ENCODE measurements around the gene SPAG17. TPM values are rescaled to one million over a fixed set of nuclear protein-coding genes. Genes with fewer than 3 reads are reported as not detected.

Gene SPAG17
- polyA plus RNA-seq, 1 donor from 2014 or later, result 0.25 TPM

- Histone ChIP-seq H4K20me1 (ENCODE audit: insufficient read depth) (no peaks in the 10 kb centered on the region), H3K4me3 (ENCODE audit: low read length) (no peak overlapping the region), H3F3A (ENCODE audit: insufficient read depth, low read length, poor library complexity, severe bottlenecking) (no peaks in the 10 kb centered on the region), H2AFZ (ENCODE audit: low read depth, low read length) (no peak overlapping the region), H3K9ac (ENCODE audit: low read length) (no peak overlapping the region), H3K4me2 (ENCODE audit: low read length) (no peak overlapping the region), H3K79me2 (replicated peaks; ENCODE audit: insufficient read depth, low read length) (no peaks in the 10 kb centered on the region), H3K27ac (ENCODE audit: low read length) (no peak overlapping the region), H3K9me3 (ENCODE audit: low read length) (no peaks in the 10 kb centered on the region), H3K9me2 (ENCODE audit: insufficient read depth, low read length) (no peaks in the 10 kb centered on the region), H3K27me3 (ENCODE audit: insufficient read depth, low read depth, low read length) (no peaks in the 10 kb centered on the region), H3K36me3 (ENCODE audit: insufficient read depth, low read length) (no peaks in the 10 kb centered on the region)
- TF ChIP-seq, protein P1, sequence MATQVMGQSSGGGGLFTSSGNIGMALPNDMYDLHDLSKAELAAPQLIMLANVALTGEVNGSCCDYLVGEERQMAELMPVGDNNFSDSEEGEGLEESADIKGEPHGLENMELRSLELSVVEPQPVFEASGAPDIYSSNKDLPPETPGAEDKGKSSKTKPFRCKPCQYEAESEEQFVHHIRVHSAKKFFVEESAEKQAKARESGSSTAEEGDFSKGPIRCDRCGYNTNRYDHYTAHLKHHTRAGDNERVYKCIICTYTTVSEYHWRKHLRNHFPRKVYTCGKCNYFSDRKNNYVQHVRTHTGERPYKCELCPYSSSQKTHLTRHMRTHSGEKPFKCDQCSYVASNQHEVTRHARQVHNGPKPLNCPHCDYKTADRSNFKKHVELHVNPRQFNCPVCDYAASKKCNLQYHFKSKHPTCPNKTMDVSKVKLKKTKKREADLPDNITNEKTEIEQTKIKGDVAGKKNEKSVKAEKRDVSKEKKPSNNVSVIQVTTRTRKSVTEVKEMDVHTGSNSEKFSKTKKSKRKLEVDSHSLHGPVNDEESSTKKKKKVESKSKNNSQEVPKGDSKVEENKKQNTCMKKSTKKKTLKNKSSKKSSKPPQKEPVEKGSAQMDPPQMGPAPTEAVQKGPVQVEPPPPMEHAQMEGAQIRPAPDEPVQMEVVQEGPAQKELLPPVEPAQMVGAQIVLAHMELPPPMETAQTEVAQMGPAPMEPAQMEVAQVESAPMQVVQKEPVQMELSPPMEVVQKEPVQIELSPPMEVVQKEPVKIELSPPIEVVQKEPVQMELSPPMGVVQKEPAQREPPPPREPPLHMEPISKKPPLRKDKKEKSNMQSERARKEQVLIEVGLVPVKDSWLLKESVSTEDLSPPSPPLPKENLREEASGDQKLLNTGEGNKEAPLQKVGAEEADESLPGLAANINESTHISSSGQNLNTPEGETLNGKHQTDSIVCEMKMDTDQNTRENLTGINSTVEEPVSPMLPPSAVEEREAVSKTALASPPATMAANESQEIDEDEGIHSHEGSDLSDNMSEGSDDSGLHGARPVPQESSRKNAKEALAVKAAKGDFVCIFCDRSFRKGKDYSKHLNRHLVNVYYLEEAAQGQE (IDR thresholded peaks at IDR 0.05; ENCODE audit: borderline replicate concordance), result no peak
- TF ChIP-seq CTCF (IDR thresholded peaks at IDR 0.05; ENCODE audit: poor library complexity, severe bottlenecking), result no peak
- TF ChIP-seq MXI1 (conservative IDR thresholded peaks at IDR 0.05; ENCODE audit: poor library complexity, severe bottlenecking), result no peak
- TF ChIP-seq EZH2 (IDR thresholded peaks at IDR 0.05; ENCODE audit: borderline replicate concordance, insufficient read depth, low read length, poor library complexity, severe bottlenecking), result no peak
- TF ChIP-seq POLR2AphosphoS5 (IDR thresholded peaks at IDR 0.05), result no peak
- TF ChIP-seq RAD21 (conservative IDR thresholded peaks at IDR 0.05), result no peak
- no peak for TF ChIP-seq SMC3 (conservative IDR thresholded peaks at IDR 0.05; ENCODE audit: poor library complexity)
- no peak for TF ChIP-seq TAF1 (IDR thresholded peaks at IDR 0.05; ENCODE audit: low read depth)
- no peak for TF ChIP-seq EP300 (conservative IDR thresholded peaks at IDR 0.05; ENCODE audit: poor library complexity, severe bottlenecking)
Observed at GRCh38 chr1:118214866-118215265, 29.8 kb upstream of the SPAG17 start.

- no peak overlapping the region for H3K27ac ChIP-seq (ENCODE audit: low read length)
- H3K4me2 ChIP-seq (ENCODE audit: low read length), result no peak overlapping the region
- no peak overlapping the region for H3K9ac ChIP-seq (ENCODE audit: low read length)
- no peaks in the 10 kb centered on the region for H3K36me3 ChIP-seq (ENCODE audit: insufficient read depth, low read length)
- H4K20me1 ChIP-seq (ENCODE audit: insufficient read depth), result no peaks in the 10 kb centered on the region
- H3K9me2 ChIP-seq (ENCODE audit: insufficient read depth, low read length), result no peaks in the 10 kb centered on the region
- H2AFZ ChIP-seq (ENCODE audit: low read depth, low read length), result no peak overlapping the region
- no peaks in the 10 kb centered on the region for H3K9me3 ChIP-seq (ENCODE audit: low read length)
- no peaks in the 10 kb centered on the region for H3F3A ChIP-seq (ENCODE audit: insufficient read depth, low read length, poor library complexity, severe bottlenecking)
- H3K79me2 ChIP-seq (replicated peaks; ENCODE audit: insufficient read depth, low read length), result no peaks in the 10 kb centered on the region
- no peak overlapping the region for H3K4me3 ChIP-seq (ENCODE audit: low read length)
- no peaks in the 10 kb centered on the region for H3K27me3 ChIP-seq (ENCODE audit: insufficient read depth, low read depth, low read length)
- TF ChIP-seq POLR2AphosphoS5 (IDR thresholded peaks at IDR 0.05) (no peak), CTCF (IDR thresholded peaks at IDR 0.05; ENCODE audit: poor library complexity, severe bottlenecking) (no peak), SMC3 (conservative IDR thresholded peaks at IDR 0.05; ENCODE audit: poor library complexity) (no peak), EZH2 (IDR thresholded peaks at IDR 0.05; ENCODE audit: borderline replicate concordance, insufficient read depth, low read length, poor library complexity, severe bottlenecking) (no peak), MXI1 (conservative IDR thresholded peaks at IDR 0.05; ENCODE audit: poor library complexity, severe bottlenecking) (no peak), EP300 (conservative IDR thresholded peaks at IDR 0.05; ENCODE audit: poor library complexity, severe bottlenecking) (no peak), TAF1 (IDR thresholded peaks at IDR 0.05; ENCODE audit: low read depth) (no peak), RAD21 (conservative IDR thresholded peaks at IDR 0.05) (no peak)
- TF ChIP-seq, protein P1 (IDR thresholded peaks at IDR 0.05; ENCODE audit: borderline replicate concordance), result no peak
Observed at GRCh38 chr1:118210723-118211110, 25.7 kb upstream of the SPAG17 start.

All from neural cell (in vitro differentiated cells).